ENCODE data around the gene DDTL. TPM values are rescaled to one million over a fixed set of nuclear protein-coding genes. Genes with fewer than 3 reads are reported as not detected.

DDTL gene
- total and polyA plus RNA-seq, 2 donors (not counting 1 experiment from before 2014, with no cell fraction given), result 4.1 TPM; not detected in 1

GRCh38 chr22:24005201-24005600 is 38.5 kb downstream of the DDTL start, which contains the start of gene GSTT4:
Gene GSTT4, minus strand, starts transcription at chr22:24005453. Its CDS starts 97 bp downstream, at chr22:24005356.
- H3K4me1 Mint-ChIP-seq, result peaks cover 1% of the 10 kb centered on the region
- Histone ChIP-seq H3K36me3 (replicated peaks in 1 of 2; ENCODE audit: control extremely low read depth in 1 of 2, control insufficient read depth in 1 of 2, extremely low read depth in 1 of 2, insufficient read depth in 2 of 2, low read length in 1 of 2) (no peaks in the 10 kb centered on the region), H3K79me2 (ENCODE audit: control insufficient read depth, insufficient read depth, low read length) (no peaks in the 10 kb centered on the region), H4K20me1 (ENCODE audit: control insufficient read depth, insufficient read depth, low read length, poor library complexity, severe bottlenecking) (no peaks in the 10 kb centered on the region), H3K27me3 (replicated peaks in 1 of 4; ENCODE audit: control extremely low read depth in 1 of 4, control insufficient read depth in 3 of 4, insufficient read depth in 4 of 4, low read length in 3 of 4) (peaks cover 0 to 9% (median 2%) of the 10 kb centered on the region in 4 experiments), H3K27ac (ENCODE audit: low read length in 2 of 2) (no peak within 1 kb of the TSS), H3K4me2 (replicated peaks; ENCODE audit: low read depth, low read length, poor library complexity, severe bottlenecking) (no peak within 1 kb of the TSS), H3K4me1 (ENCODE audit: control insufficient read depth in 2 of 2, insufficient read depth in 2 of 2, low read length in 2 of 2) (no peaks in the 10 kb centered on the region), H2AFZ (ENCODE audit: insufficient read depth, low read depth, low read length, poor library complexity, severe bottlenecking) (no peak within 1 kb of the TSS), H3K9me3 (ENCODE audit: control extremely low read depth in 1 of 3, control insufficient read depth in 2 of 3, insufficient read depth in 1 of 3, low read length in 2 of 3) (peaks cover 0 to 3% (median 0%) of the 10 kb centered on the region in 3 donors), H3K4me3 (ENCODE audit: control extremely low read depth in 1 of 5, extremely low read depth in 1 of 5, insufficient read depth in 1 of 5, low read depth in 2 of 5, low read length in 4 of 5) (no peak within 1 kb of the TSS), H3K9ac (ENCODE audit: low read length) (no peak within 1 kb of the TSS)
- H3K27me3 Mint-ChIP-seq, result peaks cover 5% of the 10 kb centered on the region
- CTCF ChIA-PET, result no interaction called here
- no peak within 1 kb of the TSS for H3K4me3 Mint-ChIP-seq
- H3K9me3 Mint-ChIP-seq (ENCODE audit: insufficient read depth), result no peaks in the 10 kb centered on the region
- 90% methylated on average over 6 of the region's 6 CpGs for WGBS (ENCODE audit: insufficient coverage)
- intact Hi-C loops (cut with micrococcal nuclease), result no loop called here
- no peak for DNase-seq
- H3K27ac Mint-ChIP-seq, result no peak within 1 kb of the TSS
- ATAC-seq (ENCODE audit: low read depth), result no peak
- POLR2A ChIA-PET, result no interaction called here
- TF ChIP-seq CTCF (IDR thresholded peaks at IDR 0.05) (no peak), EZH2 (IDR thresholded peaks at IDR 0.05; ENCODE audit: borderline replicate concordance, insufficient read depth, low read depth, low read length, poor library complexity, severe bottlenecking) (no peak)

- Histone ChIP-seq H3K36me3 (replicated peaks in 1 of 2; ENCODE audit: control extremely low read depth in 1 of 2, control insufficient read depth in 1 of 2, extremely low read depth in 1 of 2, insufficient read depth in 2 of 2, low read length in 1 of 2) (no peaks in the 10 kb centered on the region), H3K4me3 (ENCODE audit: control extremely low read depth in 1 of 5, extremely low read depth in 1 of 5, insufficient read depth in 1 of 5, low read depth in 2 of 5, low read length in 4 of 5) (no peak overlapping the region), H3K27me3 (replicated peaks in 1 of 4; ENCODE audit: control extremely low read depth in 1 of 4, control insufficient read depth in 3 of 4, insufficient read depth in 4 of 4, low read length in 3 of 4) (peaks cover 0 to 6% (median 1%) of the 10 kb centered on the region in 4 experiments), H3K4me2 (replicated peaks; ENCODE audit: low read depth, low read length, poor library complexity, severe bottlenecking) (no peak overlapping the region), H4K20me1 (ENCODE audit: control insufficient read depth, insufficient read depth, low read length, poor library complexity, severe bottlenecking) (no peaks in the 10 kb centered on the region), H3K79me2 (ENCODE audit: control insufficient read depth, insufficient read depth, low read length) (peaks cover 3% of the 10 kb centered on the region), H3K9me3 (ENCODE audit: control extremely low read depth in 1 of 3, control insufficient read depth in 2 of 3, insufficient read depth in 1 of 3, low read length in 2 of 3) (peaks cover 0 to 3% (median 0%) of the 10 kb centered on the region in 3 donors), H3K4me1 (ENCODE audit: control insufficient read depth in 2 of 2, insufficient read depth in 2 of 2, low read length in 2 of 2) (peaks cover 0 to 6% of the 10 kb centered on the region in 2 donors), H2AFZ (ENCODE audit: insufficient read depth, low read depth, low read length, poor library complexity, severe bottlenecking) (no peak overlapping the region), H3K27ac (ENCODE audit: low read length in 2 of 2) (no peak overlapping the region), H3K9ac (ENCODE audit: low read length) (no peak overlapping the region)
- H3K4me1 Mint-ChIP-seq, result peaks cover 10% of the 10 kb centered on the region
- intact Hi-C loops (cut with micrococcal nuclease), result no loop called here
- TF ChIP-seq CTCF (IDR thresholded peaks at IDR 0.05) (no peak), EZH2 (IDR thresholded peaks at IDR 0.05; ENCODE audit: borderline replicate concordance, insufficient read depth, low read depth, low read length, poor library complexity, severe bottlenecking) (no peak)
- WGBS (ENCODE audit: insufficient coverage), result 76% methylated on average over 9 of the region's 10 CpGs
- H3K9me3 Mint-ChIP-seq (ENCODE audit: insufficient read depth), result no peaks in the 10 kb centered on the region
- peaks cover 5% of the 10 kb centered on the region for H3K27me3 Mint-ChIP-seq
- H3K4me3 Mint-ChIP-seq, result no peak overlapping the region
- H3K27ac Mint-ChIP-seq, result no peak overlapping the region
- ChIA-PET CTCF (no interaction called here), POLR2A (interaction anchor here (0.5 kb wide), 1 partner anchor 121 kb away, joined by 3 read pairs; no protein-coding TSS in a partner anchor)
- no peak for ATAC-seq (ENCODE audit: low read depth)
- DNase-seq, result peak; percentile 13
These were observed 39.7 kb downstream of the DDTL start for GRCh38 chr22:24006207-24006913.
